Retinal pigment epithelial cell (primary cell): ENCODE results near the gene PIK3C2G.

Experiments used
- DNase-seq: peaks from one replicate; pipeline ENCODE4 v3.0.0-alpha.2; 2010; ENCODE audit warnings: low read depth
- H3K4me3 ChIP-seq: 2 replicates; pipeline ENCODE4 v1.5.1; 2011; ENCODE audit warnings: mild to moderate bottlenecking, low read length, control low read depth, moderate library complexity
- TF ChIP-seq, protein P1 (sequence below): conservative IDR thresholded peaks from 2 replicates; pipeline ENCODE4 v1.5.1; 2011; ENCODE audit warnings: low read depth, low read length, control low read depth, inconsistent platforms

PIK3C2G gene

DNA sequence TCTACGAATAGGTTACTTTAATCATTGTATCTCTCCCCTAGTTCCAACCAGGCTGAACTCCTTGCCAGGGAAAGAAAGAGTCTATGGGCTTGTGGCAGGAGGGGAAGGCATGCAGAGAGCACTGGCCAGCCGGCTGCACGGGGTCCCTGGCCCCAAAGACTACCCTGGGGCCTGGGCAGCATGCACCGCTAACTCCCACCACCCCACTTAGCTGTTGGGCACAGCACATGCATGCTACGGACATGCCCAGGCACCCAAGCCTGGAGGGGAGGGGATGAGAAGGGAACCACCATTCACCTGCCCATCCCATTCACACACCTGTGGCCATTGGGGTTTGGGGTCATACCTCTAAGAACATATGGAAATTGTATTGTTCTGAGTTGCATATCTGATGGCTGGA is 94.1 kb downstream of the PIK3C2G start:
- TF ChIP-seq, protein P1, sequence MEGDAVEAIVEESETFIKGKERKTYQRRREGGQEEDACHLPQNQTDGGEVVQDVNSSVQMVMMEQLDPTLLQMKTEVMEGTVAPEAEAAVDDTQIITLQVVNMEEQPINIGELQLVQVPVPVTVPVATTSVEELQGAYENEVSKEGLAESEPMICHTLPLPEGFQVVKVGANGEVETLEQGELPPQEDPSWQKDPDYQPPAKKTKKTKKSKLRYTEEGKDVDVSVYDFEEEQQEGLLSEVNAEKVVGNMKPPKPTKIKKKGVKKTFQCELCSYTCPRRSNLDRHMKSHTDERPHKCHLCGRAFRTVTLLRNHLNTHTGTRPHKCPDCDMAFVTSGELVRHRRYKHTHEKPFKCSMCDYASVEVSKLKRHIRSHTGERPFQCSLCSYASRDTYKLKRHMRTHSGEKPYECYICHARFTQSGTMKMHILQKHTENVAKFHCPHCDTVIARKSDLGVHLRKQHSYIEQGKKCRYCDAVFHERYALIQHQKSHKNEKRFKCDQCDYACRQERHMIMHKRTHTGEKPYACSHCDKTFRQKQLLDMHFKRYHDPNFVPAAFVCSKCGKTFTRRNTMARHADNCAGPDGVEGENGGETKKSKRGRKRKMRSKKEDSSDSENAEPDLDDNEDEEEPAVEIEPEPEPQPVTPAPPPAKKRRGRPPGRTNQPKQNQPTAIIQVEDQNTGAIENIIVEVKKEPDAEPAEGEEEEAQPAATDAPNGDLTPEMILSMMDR, result no peak
- DNase-seq, result no peak
- no peak overlapping the region for H3K4me3 ChIP-seq

GRCh38 chr12:18358077-18358476 is 96.8 kb downstream of the PIK3C2G start:
- TF ChIP-seq, protein P1, result no peak
- no peak for DNase-seq
- no peak overlapping the region for H3K4me3 ChIP-seq

DNA sequence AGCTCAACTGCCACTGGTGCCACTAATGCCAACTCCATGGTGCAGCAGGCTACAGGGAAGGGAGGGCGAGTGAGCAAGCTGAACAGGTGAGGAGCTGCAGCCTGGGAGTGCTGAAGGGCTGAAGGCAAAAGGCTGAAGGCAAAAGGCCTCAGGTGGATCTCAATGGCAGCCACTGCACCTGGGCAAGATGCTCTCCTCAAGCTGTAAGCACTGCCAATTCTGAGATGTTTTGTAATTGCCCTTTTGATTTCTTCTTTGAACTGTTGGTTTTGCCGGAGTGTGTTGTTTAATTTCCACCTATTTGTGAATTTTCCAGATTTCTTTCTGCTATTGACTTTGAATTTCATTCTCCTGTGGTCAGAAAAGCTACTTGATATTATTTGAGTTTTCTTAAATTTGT is 97.6 kb downstream of the PIK3C2G start:
- no peak for DNase-seq
- TF ChIP-seq, protein P1, result no peak
- no peak overlapping the region for H3K4me3 ChIP-seq

DNA sequence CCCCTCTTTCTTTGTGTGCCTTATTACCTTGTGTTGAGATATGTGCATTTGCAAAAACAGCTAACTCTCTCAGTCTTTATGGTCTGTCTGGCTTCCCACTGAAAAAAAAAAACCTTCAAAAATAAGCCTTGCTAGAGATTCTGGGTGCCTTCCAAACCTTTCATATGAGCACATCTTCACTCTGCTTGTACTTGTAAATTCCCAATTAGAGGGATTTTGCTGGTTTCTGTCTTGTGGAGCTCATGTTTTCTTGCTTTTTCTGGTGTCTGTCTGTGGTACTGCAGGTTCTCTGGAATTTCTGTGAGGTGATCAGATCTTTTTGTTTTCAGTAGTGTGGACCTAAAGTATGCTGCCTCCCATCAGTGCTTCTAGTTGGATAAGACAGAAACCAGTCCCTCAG is 100.1 kb downstream of the PIK3C2G start:
- TF ChIP-seq, protein P1, result peak; percentile 9
- no peak for DNase-seq
- H3K4me3 ChIP-seq, result no peak overlapping the region

- H3K4me3 ChIP-seq, result no peak overlapping the region
- no peak for DNase-seq
- TF ChIP-seq, protein P1, result no peak
Observed at GRCh38 chr12:18363321-18363720, 102.0 kb downstream of the PIK3C2G start.

DNA sequence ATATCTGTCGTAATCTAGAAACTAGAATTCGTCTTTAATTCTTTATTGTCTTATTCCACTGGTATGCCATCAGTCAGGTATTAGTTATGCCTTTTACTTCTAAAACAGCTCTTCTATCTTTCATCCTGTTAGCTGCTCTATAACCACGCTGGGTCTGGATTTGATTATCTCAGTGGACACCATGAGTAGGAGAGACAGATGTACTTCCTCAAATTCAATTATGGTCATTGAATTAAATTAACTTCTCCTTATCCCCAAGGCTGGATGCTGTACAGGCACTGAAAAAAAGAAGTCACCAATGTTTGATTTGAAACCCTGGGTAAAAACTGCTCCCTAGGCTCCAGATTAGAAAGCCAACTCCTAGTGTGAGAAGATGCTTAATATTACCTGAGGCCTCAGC is 107.3 kb downstream of the PIK3C2G start:
- DNase-seq, result no peak
- TF ChIP-seq, protein P1, result no peak
- no peak overlapping the region for H3K4me3 ChIP-seq

DNA sequence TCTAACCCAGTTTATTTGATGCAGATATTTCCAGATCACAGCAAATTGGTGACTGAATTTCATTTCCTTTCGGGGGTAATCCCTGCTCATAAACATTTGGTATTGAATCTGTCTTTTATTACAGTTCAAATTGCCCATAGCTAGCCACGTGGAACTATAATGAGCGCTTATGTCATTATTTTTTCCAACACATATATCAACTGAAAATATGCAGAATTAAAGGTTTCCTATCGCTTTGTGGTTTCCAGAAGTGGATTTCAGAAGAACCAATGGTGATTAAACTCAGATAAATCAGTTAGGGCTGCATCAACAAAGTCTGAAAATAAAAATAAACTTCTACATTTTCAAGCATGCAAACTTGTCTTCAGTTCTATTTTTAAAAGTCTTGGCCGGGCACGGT is 111.9 kb downstream of the PIK3C2G start:
- DNase-seq, result no peak
- TF ChIP-seq, protein P1, result no peak
- no peak overlapping the region for H3K4me3 ChIP-seq
